ENCODE measurements around the gene DHRS1.

DHRS1 gene

GRCh38 chr14:24258548-24259265 lies 40.9 kb downstream of the DHRS1 start:
- no peak for TF ChIP-seq CTCF (IDR thresholded peaks at IDR 0.05)

- no peak for TF ChIP-seq CTCF (IDR thresholded peaks at IDR 0.05)
These were observed 41.5 kb downstream of the DHRS1 start for GRCh38 chr14:24258119-24258518.

GRCh38 chr14:24256960-24257359 lies 42.6 kb downstream of the DHRS1 start:
- no peak for TF ChIP-seq CTCF (IDR thresholded peaks at IDR 0.05)

GRCh38 chr14:24255931-24256711 lies 43.5 kb downstream of the DHRS1 start:
- no peak for TF ChIP-seq CTCF (IDR thresholded peaks at IDR 0.05)

- TF ChIP-seq CTCF (IDR thresholded peaks at IDR 0.05), result no peak
These were observed 44.1 kb downstream of the DHRS1 start for GRCh38 chr14:24255438-24255837.

- TF ChIP-seq CTCF (IDR thresholded peaks at IDR 0.05), result no peak
These were observed 44.8 kb downstream of the DHRS1 start for GRCh38 chr14:24254630-24255392.

GRCh38 chr14:24253936-24254335 lies 45.6 kb downstream of the DHRS1 start:
- TF ChIP-seq CTCF (IDR thresholded peaks at IDR 0.05), result no peak

Data from LNCAP (cell line).